Measurements from ENCODE around the gene PEX11B.
A peak's percentile ranks its signal among the peaks of the same experiment; 100 is the strongest.

Gene PEX11B

GRCh38 chr1:145917595-145917994 is 922 bp downstream of the PEX11B start:
- no peak for DNase-seq
- intact Hi-C loops (cut with DNase I) = no loop called here

GRCh38 chr1:145916745-145917144 is 1.8 kb downstream of the PEX11B start:
- no peak for DNase-seq
- intact Hi-C loops (cut with DNase I) = no loop called here

- intact Hi-C loops (cut with DNase I) = loop anchor here (5.0 kb wide), 2 partner anchors 60 to 65 kb away; partner anchors contain the start of gene NUDT17
- DNase-seq = no peak
Measured at GRCh38 chr1:145912128-145912641, 6.3 kb downstream of the PEX11B start.

- intact Hi-C loops (cut with DNase I) = loop anchor here (1.0 kb wide), 1 partner anchor 16 kb away; no protein-coding TSS in a partner anchor
- no peak for DNase-seq
Measured at GRCh38 chr1:145908653-145909052, 9.9 kb downstream of the PEX11B start.

- no peak for DNase-seq
- intact Hi-C loops (cut with DNase I) = no loop called here
Measured at GRCh38 chr1:145906954-145907753, 11.4 kb downstream of the PEX11B start.

GRCh38 chr1:145901312-145902021 is 17.1 kb downstream of the PEX11B start:
- DNase-seq = no peak
- intact Hi-C loops (cut with DNase I) = no loop called here

- intact Hi-C loops (cut with DNase I) = no loop called here
Measured at GRCh38 chr1:145898756-145899155, 19.8 kb downstream of the PEX11B start.

GRCh38 chr1:145897969-145898368 is 20.5 kb downstream of the PEX11B start:
- intact Hi-C loops (cut with DNase I) = no loop called here
- DNase-seq = no peak

More at GRCh38 chr1:145898756-145899155, 19.8 kb downstream of the PEX11B start:
- DNase-seq = no peak

GRCh38 chr1:145895471-145895870 is 23.0 kb downstream of the PEX11B start:
- intact Hi-C loops (cut with DNase I) = no loop called here
- no peak for DNase-seq

- intact Hi-C loops (cut with DNase I) = loop anchor here (2.0 kb wide), 1 partner anchor 63 kb away; no protein-coding TSS in a partner anchor
- DNase-seq = no peak
Measured at GRCh38 chr1:145893306-145894055, 25.0 kb downstream of the PEX11B start.

GRCh38 chr1:145892486-145893087 is 25.9 kb downstream of the PEX11B start:
- no peak for DNase-seq
- intact Hi-C loops (cut with DNase I) = loop anchor here (1.0 to 2.0 kb wide), 3 partner anchors 16 to 120 kb away; no protein-coding TSS in a partner anchor

GRCh38 chr1:145891587-145892485 is 26.7 kb downstream of the PEX11B start:
- intact Hi-C loops (cut with DNase I) = loop anchor here (1.0 to 2.0 kb wide), 3 partner anchors 16 to 120 kb away; no protein-coding TSS in a partner anchor
- DNase-seq = peak; percentile 85 to 98 (median 94)

- intact Hi-C loops (cut with DNase I) = no loop called here
- no peak for DNase-seq
Measured at GRCh38 chr1:145891143-145891542, 27.4 kb downstream of the PEX11B start.

GRCh38 chr1:145889722-145890121 is 28.8 kb downstream of the PEX11B start:
- intact Hi-C loops (cut with DNase I) = no loop called here

GRCh38 chr1:145887631-145888030 is 30.9 kb downstream of the PEX11B start:
- intact Hi-C loops (cut with DNase I) = no loop called here
- no peak for DNase-seq

More at GRCh38 chr1:145889722-145890121, 28.8 kb downstream of the PEX11B start:
- DNase-seq = no peak

- DNase-seq = no peak
- intact Hi-C loops (cut with DNase I) = no loop called here
Measured at GRCh38 chr1:145886816-145887215, 31.7 kb downstream of the PEX11B start.

GRCh38 chr1:145886390-145886789 is 32.1 kb downstream of the PEX11B start:
- no peak for DNase-seq
- intact Hi-C loops (cut with DNase I) = no loop called here

GRCh38 chr1:145885738-145886287 is 32.7 kb downstream of the PEX11B start, which contains the start of gene ANKRD35:
Gene ANKRD35 (minus strand): TSS chr1:145885866. CDS start chr1:145885758, 108 bp downstream.
- intact Hi-C loops (cut with DNase I) = no loop called here
- DNase-seq = peak; percentile 74 to 98 (median 88)

- intact Hi-C loops (cut with DNase I) = no loop called here
- no peak for DNase-seq
Measured at GRCh38 chr1:145884675-145885074, 33.8 kb downstream of the PEX11B start.
